DOHH2 (cell line): ENCODE measurements around the gene NPNT.

Source experiments
- H3F3A ChIP-seq: fragments of 200-600 bp; sonication (generic), shearing (Covaris generic); 2 replicates; pipeline ENCODE4 v1.6.0; 2016; ENCODE audit warnings: antibody characterized with exemption, mild to moderate bottlenecking; ENCODE audit not compliant: control insufficient read depth, insufficient read depth
- H3K27ac ChIP-seq: fragments of 200-600 bp; sonication (generic); 2 replicates; pipeline ENCODE4 v1.5.1; 2014; ENCODE audit warnings: low read depth, mild to moderate bottlenecking, low read length, moderate library complexity
- H3K27me3 ChIP-seq: fragments of 200-600 bp; sonication (generic); 2 replicates; pipeline ENCODE4 v1.6.1; 2014; ENCODE audit warnings: mild to moderate bottlenecking, low read length, mixed read lengths; ENCODE audit not compliant: control insufficient read depth
- H3K36me3 ChIP-seq: fragments of 200-600 bp; sonication (generic); 2 replicates; pipeline ENCODE4 v1.6.1; 2014; ENCODE audit warnings: mild to moderate bottlenecking, low read length, moderate library complexity, mixed read lengths; ENCODE audit not compliant: control insufficient read depth
- H3K4me1 ChIP-seq: fragments of 200-600 bp; sonication (generic); 2 replicates; pipeline ENCODE4 v1.6.1; 2014; ENCODE audit warnings: mild to moderate bottlenecking, low read length, mixed read lengths; ENCODE audit not compliant: control insufficient read depth
- H3K4me2 ChIP-seq: fragments of 200-600 bp; sonication (generic); 2 replicates; pipeline ENCODE4 v1.6.0; 2014; ENCODE audit warnings: mild to moderate bottlenecking, low read length, moderate library complexity
- H3K4me3 ChIP-seq: fragments of 200-600 bp; sonication (generic); 2 replicates; pipeline ENCODE4 v1.5.1; 2014; ENCODE audit warnings: mild to moderate bottlenecking, low read length, mixed read lengths
- H3K79me2 ChIP-seq: fragments of 200-600 bp; sonication (generic); 2 replicates; pipeline ENCODE4 v1.6.1; 2014; ENCODE audit warnings: mild to moderate bottlenecking, low read length, mixed read lengths; ENCODE audit not compliant: control insufficient read depth
- H3K9me2 ChIP-seq: fragments of 200-600 bp; sonication (generic); replicated peaks from 2 replicates; pipeline ENCODE4 v1.6.1; 2014; ENCODE audit warnings: mild to moderate bottlenecking, low read length, mixed read lengths; ENCODE audit not compliant: control insufficient read depth
- H3K9me3 ChIP-seq: fragments of 200-600 bp; sonication (generic); 2 replicates; pipeline ENCODE4 v1.6.1; 2014; ENCODE audit warnings: antibody characterized with exemption, low read length, mixed read lengths; ENCODE audit not compliant: control insufficient read depth, insufficient read depth
- H4K20me1 ChIP-seq: fragments of 200-600 bp; sonication (generic); 2 replicates; pipeline ENCODE4 v1.6.0; 2014; ENCODE audit warnings: low read depth, mild to moderate bottlenecking, antibody characterized with exemption, low read length, moderate library complexity; ENCODE audit not compliant: control insufficient read depth, insufficient read depth
- EZH2phosphoT487 ChIP-seq: fragments of 200-600 bp; sonication (generic); IDR thresholded peaks from 2 replicates; pipeline ENCODE4 v1.6.1; 2017; ENCODE audit warnings: borderline replicate concordance, mild to moderate bottlenecking, antibody characterized with exemption, low read length, moderate library complexity, mixed read lengths
- TF ChIP-seq, protein P1 (sequence below): fragments of 200-600 bp; sonication (generic); IDR thresholded peaks from one replicate; pipeline ENCODE4 v1.5.1; 2014; ENCODE audit warnings: antibody characterized with exemption, mild to moderate bottlenecking, low read depth, low read length; ENCODE audit not compliant: poor library complexity, severe bottlenecking

NPNT gene

DNA sequence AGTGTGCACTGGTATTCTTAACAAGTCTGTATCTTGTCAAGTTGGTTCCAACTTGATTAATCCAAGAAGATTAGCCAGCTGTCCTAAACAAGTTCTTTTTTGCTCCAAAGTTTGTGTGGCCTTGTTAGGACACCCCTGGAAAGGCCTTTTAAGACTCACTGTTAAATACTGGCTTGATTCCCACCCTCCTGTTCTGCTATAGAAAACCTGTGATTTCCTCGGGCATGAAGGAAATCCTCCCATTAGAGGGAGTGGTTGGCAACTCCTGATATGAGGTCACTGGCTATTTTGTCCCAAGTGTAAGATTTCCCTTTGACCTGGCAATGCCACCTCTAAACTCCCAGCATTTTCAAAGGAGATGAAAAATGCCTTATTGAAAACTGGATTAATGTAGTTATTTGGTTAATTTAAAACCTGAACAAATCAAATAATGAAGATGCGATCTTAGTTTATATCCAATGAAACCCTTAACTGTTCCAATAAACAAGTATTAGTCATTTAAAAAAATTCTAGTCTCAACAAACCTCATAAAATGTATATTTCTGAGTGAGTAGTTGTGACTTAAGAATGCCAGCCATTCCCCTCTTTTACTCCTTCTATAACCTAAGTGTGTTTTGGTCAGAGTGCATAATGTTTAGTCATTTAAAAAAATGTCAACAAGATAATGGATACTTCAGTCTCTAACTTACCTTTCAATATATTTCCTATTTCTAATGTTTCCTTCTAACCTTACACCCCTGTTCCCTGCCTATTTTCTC is 94.4 kb downstream of the NPNT start:
- TF ChIP-seq, protein P1, sequence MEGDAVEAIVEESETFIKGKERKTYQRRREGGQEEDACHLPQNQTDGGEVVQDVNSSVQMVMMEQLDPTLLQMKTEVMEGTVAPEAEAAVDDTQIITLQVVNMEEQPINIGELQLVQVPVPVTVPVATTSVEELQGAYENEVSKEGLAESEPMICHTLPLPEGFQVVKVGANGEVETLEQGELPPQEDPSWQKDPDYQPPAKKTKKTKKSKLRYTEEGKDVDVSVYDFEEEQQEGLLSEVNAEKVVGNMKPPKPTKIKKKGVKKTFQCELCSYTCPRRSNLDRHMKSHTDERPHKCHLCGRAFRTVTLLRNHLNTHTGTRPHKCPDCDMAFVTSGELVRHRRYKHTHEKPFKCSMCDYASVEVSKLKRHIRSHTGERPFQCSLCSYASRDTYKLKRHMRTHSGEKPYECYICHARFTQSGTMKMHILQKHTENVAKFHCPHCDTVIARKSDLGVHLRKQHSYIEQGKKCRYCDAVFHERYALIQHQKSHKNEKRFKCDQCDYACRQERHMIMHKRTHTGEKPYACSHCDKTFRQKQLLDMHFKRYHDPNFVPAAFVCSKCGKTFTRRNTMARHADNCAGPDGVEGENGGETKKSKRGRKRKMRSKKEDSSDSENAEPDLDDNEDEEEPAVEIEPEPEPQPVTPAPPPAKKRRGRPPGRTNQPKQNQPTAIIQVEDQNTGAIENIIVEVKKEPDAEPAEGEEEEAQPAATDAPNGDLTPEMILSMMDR, result no peak
- no peak for TF ChIP-seq EZH2phosphoT487
- H3K79me2 ChIP-seq, result no peaks in the 10 kb centered on the region
- H3F3A ChIP-seq, result no peaks in the 10 kb centered on the region
- H3K4me2 ChIP-seq, result no peak overlapping the region
- H3K36me3 ChIP-seq, result no peaks in the 10 kb centered on the region
- H3K9me2 ChIP-seq, result no peaks in the 10 kb centered on the region
- H3K4me1 ChIP-seq, result no peaks in the 10 kb centered on the region
- no peak overlapping the region for H3K27ac ChIP-seq
- H3K4me3 ChIP-seq, result no peak overlapping the region
- H3K27me3 ChIP-seq, result no peaks in the 10 kb centered on the region
- no peaks in the 10 kb centered on the region for H3K9me3 ChIP-seq
- no peaks in the 10 kb centered on the region for H4K20me1 ChIP-seq

DNA sequence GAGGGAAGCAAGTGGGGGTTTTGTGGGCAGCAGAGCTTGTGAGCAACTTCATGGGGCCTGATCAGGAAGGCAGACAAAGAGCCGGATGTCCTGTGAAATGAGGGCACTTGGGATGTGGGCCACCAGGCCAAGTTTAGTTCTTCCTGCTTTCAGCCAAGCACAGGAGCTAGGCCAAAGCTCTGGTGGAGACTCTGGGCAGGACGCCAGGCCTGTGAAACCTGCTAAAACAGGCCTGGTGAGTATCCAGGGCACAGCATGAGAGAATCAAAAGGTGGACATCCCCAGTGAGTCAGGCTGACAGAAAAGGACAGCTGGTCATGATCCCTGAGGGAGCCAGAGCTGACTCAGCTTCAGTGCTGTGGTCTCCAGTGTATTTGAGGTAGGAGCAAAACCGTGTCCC is 95.7 kb downstream of the NPNT start:
- TF ChIP-seq, protein P1, result no peak
- TF ChIP-seq EZH2phosphoT487, result no peak
- no peaks in the 10 kb centered on the region for H3K9me3 ChIP-seq
- no peaks in the 10 kb centered on the region for H4K20me1 ChIP-seq
- H3K9me2 ChIP-seq, result no peaks in the 10 kb centered on the region
- no peaks in the 10 kb centered on the region for H3K79me2 ChIP-seq
- no peak overlapping the region for H3K4me3 ChIP-seq
- H3F3A ChIP-seq, result no peaks in the 10 kb centered on the region
- H3K36me3 ChIP-seq, result no peaks in the 10 kb centered on the region
- H3K27me3 ChIP-seq, result no peaks in the 10 kb centered on the region
- no peaks in the 10 kb centered on the region for H3K4me1 ChIP-seq
- no peak overlapping the region for H3K27ac ChIP-seq
- H3K4me2 ChIP-seq, result no peak overlapping the region

DNA sequence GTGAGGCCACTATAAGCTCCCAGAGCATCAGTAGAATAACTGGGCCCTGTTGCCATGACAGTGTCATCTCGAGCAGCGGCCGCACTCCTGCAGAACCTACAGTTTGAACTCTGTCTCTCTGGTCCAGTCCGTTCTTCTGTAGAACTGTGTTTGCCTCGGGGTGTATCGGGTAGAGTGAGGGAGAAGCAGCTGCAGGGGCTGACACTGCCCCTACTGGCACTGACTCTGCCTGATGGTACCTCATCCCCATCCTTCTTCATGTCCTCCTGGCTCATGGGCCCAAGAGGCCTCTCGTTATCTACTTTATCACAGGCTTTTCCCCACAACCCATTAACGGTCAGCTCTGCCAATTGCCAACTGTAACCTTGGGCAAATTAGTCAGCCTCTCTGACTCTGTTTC is 96.5 kb downstream of the NPNT start:
- no peak overlapping the region for H3K4me3 ChIP-seq
- no peaks in the 10 kb centered on the region for H3K4me1 ChIP-seq
- H4K20me1 ChIP-seq, result no peaks in the 10 kb centered on the region
- H3K27ac ChIP-seq, result no peak overlapping the region
- no peak for TF ChIP-seq EZH2phosphoT487
- TF ChIP-seq, protein P1, result no peak
- H3K4me2 ChIP-seq, result no peak overlapping the region
- no peaks in the 10 kb centered on the region for H3K79me2 ChIP-seq
- H3K36me3 ChIP-seq, result no peaks in the 10 kb centered on the region
- no peaks in the 10 kb centered on the region for H3K27me3 ChIP-seq
- H3K9me3 ChIP-seq, result no peaks in the 10 kb centered on the region
- no peaks in the 10 kb centered on the region for H3F3A ChIP-seq
- H3K9me2 ChIP-seq, result no peaks in the 10 kb centered on the region
